ENCODE results near the gene BMERB1.

GRCh38 chr16:15396948-15397594 lies 37.3 kb upstream of the BMERB1 start:
- TF ChIP-seq CTCF (optimal IDR thresholded peaks at IDR 0.05 in 1 of 3, IDR thresholded peaks at IDR 0.05 in 1 of 3, conservative IDR thresholded peaks at IDR 0.05 in 1 of 3; ENCODE audit: extremely low read depth in 1 of 3, insufficient read depth in 2 of 3, low read length in 3 of 3) (no peak), EZH2 (IDR thresholded peaks at IDR 0.05; ENCODE audit: low read length) (no peak)

Data from keratinocyte (primary cell).